Lung (tissue), 12 donors: ENCODE data around the gene ADAMTS13. TPM values are rescaled to one million over a fixed set of nuclear protein-coding genes. Genes with fewer than 3 reads are reported as not detected.

Experiments used
- ATAC-seq: fragments of 200-7000 bp; cut with Tn5 transposase; one replicate; pipeline ENCODE4 v1.9.1; 2020; ENCODE audit warnings: moderate number of reproducible peaks; ENCODE audit not compliant: insufficient read depth, low FRiP score
- DNase-seq, 3 donors: peaks; one replicate each; pipeline ENCODE4 v3.0.0-alpha.2; 2013 to 2017
- H3K27ac ChIP-seq, 2 donors: one replicate each; pipeline ENCODE4 v1.5.1; 2013; ENCODE audit warnings: mild to moderate bottlenecking in 2 of 2, moderate library complexity in 2 of 2, control low read depth in 1 of 2, inconsistent platforms in 1 of 2, low read depth in 1 of 2, low read length in 1 of 2
- H3K27me3 ChIP-seq, 3 donors: one replicate each; pipeline ENCODE4 v1.5.1; 2013; ENCODE audit warnings: low read length in 2 of 3; ENCODE audit not compliant: control insufficient read depth in 3 of 3, insufficient read depth in 3 of 3
- H3K36me3 ChIP-seq, 4 donors: one replicate each; pipeline ENCODE4 v1.5.1; 2013; ENCODE audit warnings: low read length in 4 of 4, mild to moderate bottlenecking in 1 of 4, moderate library complexity in 1 of 4; ENCODE audit not compliant: control insufficient read depth in 4 of 4, insufficient read depth in 4 of 4
- H3K4me1 ChIP-seq, 5 donors: one replicate each; pipeline ENCODE4 v1.5.1; 2013; ENCODE audit warnings: low read length in 5 of 5, mild to moderate bottlenecking in 2 of 5, moderate library complexity in 1 of 5; ENCODE audit not compliant: control insufficient read depth in 5 of 5, insufficient read depth in 5 of 5
- H3K4me3 ChIP-seq: one replicate; pipeline ENCODE4 v1.5.1; 2013; ENCODE audit warnings: mild to moderate bottlenecking, control low read depth, moderate library complexity
- H3K9ac ChIP-seq, 2 donors: one replicate each; pipeline ENCODE4 v1.5.1; 2013; ENCODE audit warnings: low read length in 2 of 2, control low read depth in 1 of 2; ENCODE audit not compliant: insufficient read depth in 1 of 2
- H3K9me3 ChIP-seq, 4 donors: one replicate each; pipeline ENCODE4 v1.5.1; 2013; ENCODE audit warnings: low read length in 3 of 4, mild to moderate bottlenecking in 1 of 4, moderate library complexity in 1 of 4; ENCODE audit not compliant: control insufficient read depth in 4 of 4, insufficient read depth in 3 of 4
- WGBS, 2 donors: extraction: QIAGEN DNeasy Blood & Tissue Kit; methylation state at CpG; one replicate each; pipeline ENCODE4 v1.1.7; 2013; 5-methylcytosine and 5-hydroxymethylcytosine counted together
- polyA plus RNA-seq, 2 donors: library from polyadenylated mRNA; stranded (reverse); fragments of 200-250 nt; gene quantifications; one replicate each; pipeline ENCODE4 v1.2.1, GENCODE V29; 2013
- total RNA-seq, 2 donors: library from RNA; depleted of rRNA in 1 of 2; stranded (reverse); fragments of >200 nt in 1 of 2; gene quantifications; one replicate each; pipeline ENCODE4 v1.2.1, GENCODE V29; 2014 to 2021
- TF ChIP-seq, protein P1 (sequence below): IDR thresholded peaks from 2 replicates; pipeline ENCODE4 v1.5.1; 2012; ENCODE audit warnings: mild to moderate bottlenecking; ENCODE audit errors: control extremely low read depth, extremely low read depth
- donor health status: control.
- donor health status: control.
- donor health status: Bipolar disorder and iron deficiency.
- donor health status: healthy.
- donor health status: DM: yes; HTN: yes; CAD: no.

Gene ADAMTS13
- total and polyA plus RNA-seq, 4 donors: 1.0 to 4.1 (median 2.9) TPM

DNA sequence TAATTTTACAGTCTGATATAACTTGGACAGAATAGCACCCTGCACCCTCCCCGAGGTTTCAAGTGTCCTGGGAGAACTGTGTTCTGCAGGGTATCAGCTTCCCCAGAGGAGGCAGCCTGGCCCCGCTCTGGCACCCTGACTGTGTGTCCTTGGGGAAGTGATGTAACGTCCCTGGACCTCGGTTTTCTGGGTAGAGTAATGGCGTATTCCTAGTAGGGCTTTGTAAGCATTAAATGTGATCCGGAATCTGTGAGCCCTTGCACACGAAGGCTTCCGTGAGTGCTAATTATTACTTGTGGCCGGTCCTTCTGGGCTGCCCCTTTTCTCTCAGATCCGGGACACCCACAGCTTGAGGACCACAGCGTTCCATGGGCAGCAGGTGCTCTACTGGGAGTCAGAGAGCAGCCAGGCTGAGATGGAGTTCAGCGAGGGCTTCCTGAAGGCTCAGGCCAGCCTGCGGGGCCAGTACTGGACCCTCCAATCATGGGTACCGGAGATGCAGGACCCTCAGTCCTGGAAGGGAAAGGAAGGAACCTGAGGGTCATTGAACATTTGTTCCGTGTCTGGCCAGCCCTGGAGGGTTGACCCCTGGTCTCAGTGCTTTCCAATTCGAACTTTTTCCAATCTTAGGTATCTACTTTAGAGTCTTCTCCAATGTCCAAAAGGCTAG lies 36.6 kb downstream of the ADAMTS13 start:
- no peaks in the 10 kb centered on the region for H3K27me3 ChIP-seq
- H3K36me3 ChIP-seq: peaks cover 0 to 2% (median 0%) of the 10 kb centered on the region in 4 donors
- WGBS, 2 donors: 70% methylated on average over 16 of the region's 16 CpGs
- no peak overlapping the region for H3K27ac ChIP-seq
- TF ChIP-seq, protein P1, sequence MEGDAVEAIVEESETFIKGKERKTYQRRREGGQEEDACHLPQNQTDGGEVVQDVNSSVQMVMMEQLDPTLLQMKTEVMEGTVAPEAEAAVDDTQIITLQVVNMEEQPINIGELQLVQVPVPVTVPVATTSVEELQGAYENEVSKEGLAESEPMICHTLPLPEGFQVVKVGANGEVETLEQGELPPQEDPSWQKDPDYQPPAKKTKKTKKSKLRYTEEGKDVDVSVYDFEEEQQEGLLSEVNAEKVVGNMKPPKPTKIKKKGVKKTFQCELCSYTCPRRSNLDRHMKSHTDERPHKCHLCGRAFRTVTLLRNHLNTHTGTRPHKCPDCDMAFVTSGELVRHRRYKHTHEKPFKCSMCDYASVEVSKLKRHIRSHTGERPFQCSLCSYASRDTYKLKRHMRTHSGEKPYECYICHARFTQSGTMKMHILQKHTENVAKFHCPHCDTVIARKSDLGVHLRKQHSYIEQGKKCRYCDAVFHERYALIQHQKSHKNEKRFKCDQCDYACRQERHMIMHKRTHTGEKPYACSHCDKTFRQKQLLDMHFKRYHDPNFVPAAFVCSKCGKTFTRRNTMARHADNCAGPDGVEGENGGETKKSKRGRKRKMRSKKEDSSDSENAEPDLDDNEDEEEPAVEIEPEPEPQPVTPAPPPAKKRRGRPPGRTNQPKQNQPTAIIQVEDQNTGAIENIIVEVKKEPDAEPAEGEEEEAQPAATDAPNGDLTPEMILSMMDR: no peak
- DNase-seq (no peak), ATAC-seq (no peak)
- H3K9ac ChIP-seq: no peak overlapping the region
- no peak overlapping the region for H3K4me3 ChIP-seq
- H3K4me1 ChIP-seq: peaks cover 0 to 22% (median 8%) of the 10 kb centered on the region in 5 donors
- no peaks in the 10 kb centered on the region for H3K9me3 ChIP-seq

DNA sequence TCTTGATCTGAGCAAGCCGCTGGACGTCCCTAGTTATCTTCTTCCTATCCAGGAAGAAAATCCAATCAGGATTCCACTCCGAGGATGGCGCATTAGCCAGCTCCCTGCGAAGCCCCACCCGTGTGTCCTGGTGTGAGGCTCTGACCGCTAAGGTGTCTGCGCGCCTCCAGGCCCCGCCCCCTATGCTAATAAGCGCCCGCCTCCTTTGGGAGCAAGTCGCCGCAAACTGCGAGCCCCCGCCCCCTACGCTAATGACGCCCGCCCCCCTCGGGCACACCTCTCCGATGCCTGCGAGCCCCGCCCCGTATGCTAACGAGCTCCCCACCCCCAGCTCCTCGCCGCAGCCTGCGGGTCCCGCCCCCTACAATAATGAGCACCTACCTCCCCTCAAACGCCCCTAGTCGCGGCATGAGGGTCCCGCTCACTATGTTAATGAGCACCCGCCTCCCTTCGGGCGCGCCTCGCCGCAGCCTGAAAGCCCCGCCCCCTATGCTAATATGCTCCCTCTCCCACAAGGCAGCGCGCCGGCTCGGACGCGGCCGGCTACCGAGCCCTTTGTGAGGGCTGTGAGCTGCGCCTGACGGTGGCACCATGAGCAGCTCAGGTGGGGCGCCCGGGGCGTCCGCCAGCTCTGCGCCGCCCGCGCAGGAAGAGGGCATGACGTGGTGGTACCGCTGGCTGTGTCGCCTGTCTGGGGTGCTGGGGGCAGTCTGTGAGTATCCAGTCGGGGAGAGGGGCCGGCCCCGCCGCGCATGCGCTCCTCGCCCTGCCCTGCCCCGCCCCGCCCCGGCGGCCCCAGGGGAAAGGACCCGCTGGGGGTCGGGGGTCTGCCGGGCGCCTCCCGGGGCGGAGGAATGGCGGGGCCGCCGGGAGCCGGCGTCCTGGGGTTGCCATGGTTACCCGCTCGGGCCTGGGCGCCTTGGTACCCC lies 37.6 kb downstream of the ADAMTS13 start, which contains the start of gene CACFD1:
CACFD1 (plus strand) TSS at position 503 of the 929 bp plus-strand sequence; CDS start at position 592, 89 bp downstream.
- Histone ChIP-seq H3K27me3 (no peaks in the 10 kb centered on the region), H3K9ac (peak within 1 kb of the TSS; percentile 39 to 81), H3K9me3 (no peaks in the 10 kb centered on the region), H3K4me1 (peaks cover 0 to 15% (median 7%) of the 10 kb centered on the region in 5 donors), H3K27ac (peak within 1 kb of the TSS; percentile 91), H3K36me3 (peaks cover 0 to 2% (median 0%) of the 10 kb centered on the region in 4 donors), H3K4me3 (peak within 1 kb of the TSS; percentile 60)
- ATAC-seq (peak; percentile 87), DNase-seq (peak; percentile 95 to 97 (median 96))
- 1% methylated on average over 67 to 86 of the region's 86 CpGs for WGBS, 2 donors
- TF ChIP-seq, protein P1: no peak

DNA sequence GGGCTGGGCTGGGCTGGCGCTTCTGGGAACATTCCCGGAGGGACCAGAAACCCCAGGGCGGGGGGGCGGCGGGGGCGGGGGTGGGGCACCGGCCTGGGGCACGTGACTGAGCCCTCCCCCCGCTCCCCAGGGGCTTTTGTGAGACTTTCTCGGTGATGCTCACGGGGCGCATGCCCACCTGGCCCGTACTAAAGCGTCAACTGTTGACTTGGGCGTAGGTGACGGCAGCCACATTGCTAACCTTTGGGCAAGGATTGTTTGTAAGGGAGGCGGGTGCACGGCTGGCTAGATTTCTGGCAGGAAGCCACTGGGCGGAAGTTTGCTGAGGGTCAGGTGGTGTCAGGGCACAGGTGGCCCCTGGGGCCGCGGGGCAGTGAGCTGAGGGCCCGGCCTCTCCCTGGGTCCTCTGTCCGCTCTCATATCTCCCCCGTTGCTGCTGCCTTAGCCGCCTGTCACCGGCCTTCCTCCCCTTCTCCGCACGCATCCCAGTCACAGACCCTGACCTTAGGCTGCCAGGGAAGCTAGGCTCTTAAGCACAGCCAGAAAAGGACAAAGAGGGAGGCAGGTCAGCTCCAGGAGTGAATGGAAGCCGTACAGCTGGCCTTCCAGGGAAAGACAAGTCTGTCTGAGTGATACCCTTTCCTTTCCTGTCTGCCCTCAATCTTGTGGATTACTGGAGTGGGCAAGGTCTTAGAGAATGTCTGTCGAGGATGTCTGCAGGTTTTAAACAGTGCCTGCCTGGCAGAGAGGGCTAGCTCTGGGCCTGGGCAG lies 38.4 kb downstream of the ADAMTS13 start:
- H3K27ac ChIP-seq: peak overlapping the region; percentile 91
- peaks cover 0 to 3% (median 0%) of the 10 kb centered on the region in 4 donors for H3K36me3 ChIP-seq
- peaks cover 0 to 15% (median 7%) of the 10 kb centered on the region in 5 donors for H3K4me1 ChIP-seq
- no peaks in the 10 kb centered on the region for H3K9me3 ChIP-seq
- WGBS, 2 donors: 15 to 33% methylated on average over 19 to 30 of the region's 30 CpGs
- H3K4me3 ChIP-seq: peak overlapping the region; percentile 20
- H3K9ac ChIP-seq: peak overlapping the region in 1 of 2 donors; percentile 81
- TF ChIP-seq, protein P1: no peak
- peak; percentile 12 for ATAC-seq
- H3K27me3 ChIP-seq: no peaks in the 10 kb centered on the region
- peak; percentile 57 to 69 (median 66) for DNase-seq
